ENCODE measurements around the gene RUBCNL. TPM values are rescaled to one million over a fixed set of nuclear protein-coding genes. Genes with fewer than 3 reads are reported as not detected.
A peak's percentile ranks its signal among the peaks of the same experiment; 100 is the strongest.

The RUBCNL gene
- total RNA-seq, 1 donor from 2014 or later: 0.10 TPM

- no peak for DNase-seq (ENCODE audit: low read depth)
Observed at GRCh38 chr13:46310066-46310465, 77.0 kb downstream of the RUBCNL start.

- no peak for DNase-seq (ENCODE audit: low read depth)
Observed at GRCh38 chr13:46307554-46307953, 79.5 kb downstream of the RUBCNL start.

GRCh38 chr13:46304546-46304945 lies 82.5 kb downstream of the RUBCNL start:
- no peak for DNase-seq (ENCODE audit: low read depth)

- no peak for DNase-seq (ENCODE audit: low read depth)
Observed at GRCh38 chr13:46303742-46304385, 83.2 kb downstream of the RUBCNL start.

- DNase-seq (ENCODE audit: low read depth): no peak
Observed at GRCh38 chr13:46297361-46297811, 89.7 kb downstream of the RUBCNL start.

- peak; percentile 90 for DNase-seq (ENCODE audit: low read depth)
Observed at GRCh38 chr13:46296921-46297320, 90.1 kb downstream of the RUBCNL start.

- DNase-seq (ENCODE audit: low read depth): peak; percentile 97
Observed at GRCh38 chr13:46296115-46296822, 90.8 kb downstream of the RUBCNL start.

GRCh38 chr13:46295491-46296114 lies 91.4 kb downstream of the RUBCNL start:
- DNase-seq (ENCODE audit: low read depth): no peak

GRCh38 chr13:46293436-46293835 lies 93.6 kb downstream of the RUBCNL start:
- peak; percentile 6 for DNase-seq (ENCODE audit: low read depth)

Other genes with a start within 250 kb of the RUBCNL start
- gene LCP1, start 205.1 kb downstream of the RUBCNL start, total RNA-seq: 0.40 and 5.4 TPM in 2 replicates
- gene LRRC63, start 175.3 kb downstream of the RUBCNL start, total RNA-seq: 0.20 TPM in 1 of 2 replicates, not detected in the other
- 14.4 and 22.0 TPM in 2 replicates for gene LRCH1, start 165.9 kb upstream of the RUBCNL start, total RNA-seq